Astrocyte (in vitro differentiated cells and primary cell): Measurements from ENCODE around the gene GEN1. TPM values are rescaled to one million over a fixed set of nuclear protein-coding genes. Genes with fewer than 3 reads are reported as not detected.

ENCODE experiments used
- DNase-seq: peaks from one replicate; pipeline ENCODE4 v3.0.0-alpha.2; 2010; ENCODE audit warnings: low read depth
- FAIRE-seq: peaks from 2 replicates; lab custom pipeline; 2011; peaks lifted over from hg19 to GRCh38; lab: Jason Lieb, UNC
- H2AFZ ChIP-seq: 2 replicates; pipeline ENCODE4 v1.6.0; 2012; ENCODE audit warnings: low read depth, low read length, inconsistent platforms
- H3K27ac ChIP-seq: 2 replicates; pipeline ENCODE4 v1.5.1; 2011; ENCODE audit warnings: low read depth, low read length, inconsistent platforms
- H3K27me3 ChIP-seq: 2 replicates; pipeline ENCODE4 v1.6.0; 2011; ENCODE audit warnings: low read length, inconsistent platforms; ENCODE audit not compliant: insufficient read depth
- H3K36me3 ChIP-seq: 2 replicates; pipeline ENCODE4 v1.5.1; 2011; ENCODE audit warnings: low read length, inconsistent platforms; ENCODE audit not compliant: insufficient read depth
- H3K4me1 ChIP-seq: 2 replicates; pipeline ENCODE4 v1.5.1; 2011; ENCODE audit warnings: low read length, inconsistent platforms; ENCODE audit not compliant: insufficient read depth
- H3K4me2 ChIP-seq: 2 replicates; pipeline ENCODE4 v1.6.0; 2012; ENCODE audit warnings: low read length, inconsistent platforms
- H3K4me3 ChIP-seq: 2 replicates; pipeline ENCODE4 v1.5.1; 2011; ENCODE audit warnings: low read depth, mild to moderate bottlenecking, low read length, inconsistent platforms; ENCODE audit not compliant: insufficient read depth
- H3K79me2 ChIP-seq: 2 replicates; pipeline ENCODE4 v1.6.0; 2012; ENCODE audit warnings: mild to moderate bottlenecking, low read length, inconsistent platforms; ENCODE audit not compliant: insufficient read depth
- H3K9ac ChIP-seq: 2 replicates; pipeline ENCODE4 v1.6.0; 2012; ENCODE audit warnings: mild to moderate bottlenecking, low read length, inconsistent platforms
- H3K9me3 ChIP-seq: 2 replicates; pipeline ENCODE4 v1.5.1; 2012; ENCODE audit warnings: low read depth, mild to moderate bottlenecking, low read length, inconsistent platforms; ENCODE audit not compliant: insufficient read depth
- H4K20me1 ChIP-seq: 2 replicates; pipeline ENCODE4 v1.6.0; 2012; ENCODE audit warnings: low read length, inconsistent platforms; ENCODE audit not compliant: insufficient read depth
- H3K27ac Mint-ChIP-seq: one replicate; pipeline ENCODE4 v1.8.0; 2021; ENCODE audit warnings: mild to moderate bottlenecking, mixed read lengths; ENCODE audit not compliant: unreplicated experiment
- H3K27me3 Mint-ChIP-seq: one replicate; pipeline ENCODE4 v1.8.0; 2021; ENCODE audit warnings: low read depth, mixed read lengths; ENCODE audit not compliant: unreplicated experiment
- H3K36me3 Mint-ChIP-seq: one replicate; pipeline ENCODE4 v1.8.0; 2021; ENCODE audit warnings: low read depth, mixed read lengths; ENCODE audit not compliant: unreplicated experiment
- H3K4me1 Mint-ChIP-seq: one replicate; pipeline ENCODE4 v1.8.0; 2021; ENCODE audit warnings: low read depth, mixed read lengths; ENCODE audit not compliant: unreplicated experiment
- H3K4me3 Mint-ChIP-seq: one replicate; pipeline ENCODE4 v1.8.0; 2021; ENCODE audit warnings: mild to moderate bottlenecking, moderate library complexity, mixed read lengths; ENCODE audit not compliant: unreplicated experiment
- H3K9me3 Mint-ChIP-seq: one replicate; pipeline ENCODE4 v1.8.0; 2021; ENCODE audit warnings: mild to moderate bottlenecking, mixed read lengths; ENCODE audit not compliant: unreplicated experiment
- EZH2 ChIP-seq: IDR thresholded peaks from 2 replicates; pipeline ENCODE4 v1.6.1; 2012; ENCODE audit warnings: mild to moderate bottlenecking, low read length, inconsistent platforms; ENCODE audit not compliant: insufficient read depth
- total RNA-seq: library from RNA; stranded (reverse); gene quantifications from 2 replicates; pipeline ENCODE4 v1.2.1, GENCODE V29; 2021
- TF ChIP-seq, protein P1 (sequence below): IDR thresholded peaks from 2 replicates; pipeline ENCODE4 v1.5.1; 2011; ENCODE audit warnings: low read depth, mild to moderate bottlenecking, inconsistent platforms, low read length, moderate library complexity; ENCODE audit not compliant: insufficient read depth

The GEN1 gene
- total RNA-seq, 1 donor from 2014 or later, result 9.1 TPM

DNA sequence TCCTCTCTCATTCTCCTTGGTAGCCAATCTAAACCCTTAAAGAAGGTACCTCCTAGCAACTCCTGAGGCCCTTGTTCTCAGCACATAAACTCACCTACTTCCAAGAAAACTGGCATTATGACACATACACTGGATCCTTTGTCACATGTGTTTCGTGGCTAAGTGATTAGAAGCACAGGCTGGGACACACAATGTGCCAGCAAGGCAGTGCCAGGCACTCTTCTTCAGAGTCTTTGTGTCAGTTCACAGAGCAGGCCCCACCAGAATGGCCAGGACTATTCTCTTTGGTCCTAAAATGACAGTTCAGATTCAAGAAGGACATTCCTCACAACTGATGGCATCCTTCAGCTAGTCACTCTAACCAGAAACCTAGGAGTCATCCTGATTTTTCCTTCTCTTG lies 40.6 kb upstream of the GEN1 start:
- Histone ChIP-seq H3K27me3 (no peaks in the 10 kb centered on the region), H3K79me2 (no peaks in the 10 kb centered on the region), H2AFZ (no peak overlapping the region), H3K36me3 (peaks cover 37% of the 10 kb centered on the region), H3K27ac (no peak overlapping the region), H4K20me1 (no peaks in the 10 kb centered on the region), H3K4me3 (no peak overlapping the region), H3K4me2 (no peak overlapping the region), H3K9me3 (no peaks in the 10 kb centered on the region), H3K9ac (no peak overlapping the region), H3K4me1 (no peaks in the 10 kb centered on the region)
- no peak for TF ChIP-seq EZH2
- TF ChIP-seq, protein P1, sequence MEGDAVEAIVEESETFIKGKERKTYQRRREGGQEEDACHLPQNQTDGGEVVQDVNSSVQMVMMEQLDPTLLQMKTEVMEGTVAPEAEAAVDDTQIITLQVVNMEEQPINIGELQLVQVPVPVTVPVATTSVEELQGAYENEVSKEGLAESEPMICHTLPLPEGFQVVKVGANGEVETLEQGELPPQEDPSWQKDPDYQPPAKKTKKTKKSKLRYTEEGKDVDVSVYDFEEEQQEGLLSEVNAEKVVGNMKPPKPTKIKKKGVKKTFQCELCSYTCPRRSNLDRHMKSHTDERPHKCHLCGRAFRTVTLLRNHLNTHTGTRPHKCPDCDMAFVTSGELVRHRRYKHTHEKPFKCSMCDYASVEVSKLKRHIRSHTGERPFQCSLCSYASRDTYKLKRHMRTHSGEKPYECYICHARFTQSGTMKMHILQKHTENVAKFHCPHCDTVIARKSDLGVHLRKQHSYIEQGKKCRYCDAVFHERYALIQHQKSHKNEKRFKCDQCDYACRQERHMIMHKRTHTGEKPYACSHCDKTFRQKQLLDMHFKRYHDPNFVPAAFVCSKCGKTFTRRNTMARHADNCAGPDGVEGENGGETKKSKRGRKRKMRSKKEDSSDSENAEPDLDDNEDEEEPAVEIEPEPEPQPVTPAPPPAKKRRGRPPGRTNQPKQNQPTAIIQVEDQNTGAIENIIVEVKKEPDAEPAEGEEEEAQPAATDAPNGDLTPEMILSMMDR, result no peak
- no peak for FAIRE-seq
- no peak for DNase-seq
- Mint-ChIP-seq H3K27me3 (no peaks in the 10 kb centered on the region), H3K4me1 (no peaks in the 10 kb centered on the region), H3K4me3 (no peak overlapping the region), H3K27ac (no peak overlapping the region), H3K36me3 (peaks cover 4% of the 10 kb centered on the region), H3K9me3 (no peaks in the 10 kb centered on the region)

DNA sequence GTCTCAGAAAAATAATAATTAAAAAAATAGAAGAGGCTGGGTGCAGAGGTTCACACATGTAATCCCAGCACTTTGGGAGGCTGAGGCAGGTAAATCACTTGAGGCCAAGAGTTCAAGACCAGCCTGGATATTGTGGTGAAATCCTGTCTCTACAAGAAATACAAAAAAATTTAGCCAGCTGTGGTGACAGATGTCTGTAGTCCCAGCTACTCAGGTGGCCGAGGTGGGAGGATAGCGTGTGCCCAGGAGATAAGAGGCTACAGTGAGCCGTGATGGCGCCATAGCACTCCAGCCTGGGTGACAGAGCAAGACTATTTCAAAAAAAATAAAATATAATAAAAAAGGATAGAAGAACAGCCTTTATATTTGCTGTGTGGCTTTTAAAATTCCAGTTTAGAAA lies 36.3 kb upstream of the GEN1 start:
- no peak overlapping the region for H3K9ac ChIP-seq
- Mint-ChIP-seq H3K4me3 (no peak overlapping the region), H3K36me3 (peaks cover 2% of the 10 kb centered on the region), H3K4me1 (no peaks in the 10 kb centered on the region), H3K27me3 (no peaks in the 10 kb centered on the region), H3K9me3 (no peaks in the 10 kb centered on the region), H3K27ac (no peak overlapping the region)
- H2AFZ ChIP-seq, result no peak overlapping the region
- H3K36me3 ChIP-seq, result peaks cover 43% of the 10 kb centered on the region
- H3K4me2 ChIP-seq, result no peak overlapping the region
- H3K4me3 ChIP-seq, result no peak overlapping the region
- FAIRE-seq, result no peak
- H3K4me1 ChIP-seq, result no peaks in the 10 kb centered on the region
- H4K20me1 ChIP-seq, result no peaks in the 10 kb centered on the region
- H3K9me3 ChIP-seq, result no peaks in the 10 kb centered on the region
- H3K27ac ChIP-seq, result no peak overlapping the region
- no peaks in the 10 kb centered on the region for H3K79me2 ChIP-seq
- no peak for DNase-seq
- TF ChIP-seq EZH2, result no peak
- TF ChIP-seq, protein P1, result no peak
- H3K27me3 ChIP-seq, result no peaks in the 10 kb centered on the region

DNA sequence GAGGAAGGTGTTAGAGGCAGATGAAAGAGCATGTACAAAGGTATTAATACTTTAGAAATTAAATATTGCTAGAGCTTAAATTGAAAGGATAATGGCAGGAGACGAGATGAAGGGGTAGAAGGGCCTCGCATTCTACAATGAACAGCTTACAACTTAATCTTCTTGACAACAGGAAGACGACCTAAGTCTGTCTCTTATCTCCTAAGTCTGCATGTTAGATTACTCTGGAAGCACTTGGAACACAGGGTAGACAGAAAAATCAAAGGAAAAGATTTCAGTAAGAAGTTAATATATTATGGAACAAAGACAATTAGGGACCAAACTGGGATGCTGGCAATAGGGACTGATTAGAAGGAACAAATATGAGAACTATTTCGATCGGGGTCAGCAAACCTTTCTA lies 35.2 kb upstream of the GEN1 start:
- Histone ChIP-seq H3K9ac (no peak overlapping the region), H3K4me2 (no peak overlapping the region), H4K20me1 (no peaks in the 10 kb centered on the region), H3K36me3 (peaks cover 41% of the 10 kb centered on the region), H3K4me1 (no peaks in the 10 kb centered on the region), H3K4me3 (no peak overlapping the region), H3K9me3 (no peaks in the 10 kb centered on the region), H3K79me2 (no peaks in the 10 kb centered on the region), H2AFZ (no peak overlapping the region), H3K27ac (no peak overlapping the region), H3K27me3 (no peaks in the 10 kb centered on the region)
- H3K4me3 Mint-ChIP-seq, result no peak overlapping the region
- H3K9me3 Mint-ChIP-seq, result no peaks in the 10 kb centered on the region
- H3K36me3 Mint-ChIP-seq, result peaks cover 2% of the 10 kb centered on the region
- DNase-seq (no peak), FAIRE-seq (no peak)
- no peaks in the 10 kb centered on the region for H3K27me3 Mint-ChIP-seq
- no peaks in the 10 kb centered on the region for H3K4me1 Mint-ChIP-seq
- TF ChIP-seq, protein P1, result no peak
- no peak for TF ChIP-seq EZH2
- H3K27ac Mint-ChIP-seq, result no peak overlapping the region
